AG08395 (cell line): Measurements from ENCODE around the gene CHAT.
"Not testable (repeated sequence)": the region's sequence is repeated elsewhere in the genome, so short reads cannot be mapped to it uniquely, and the experiment has no call there.

Experiments
- DNase-seq: peaks from one replicate; pipeline ENCODE4 v3.0.0; 2012; ENCODE audit warnings: mixed read lengths, low spot score

The CHAT gene

DNA sequence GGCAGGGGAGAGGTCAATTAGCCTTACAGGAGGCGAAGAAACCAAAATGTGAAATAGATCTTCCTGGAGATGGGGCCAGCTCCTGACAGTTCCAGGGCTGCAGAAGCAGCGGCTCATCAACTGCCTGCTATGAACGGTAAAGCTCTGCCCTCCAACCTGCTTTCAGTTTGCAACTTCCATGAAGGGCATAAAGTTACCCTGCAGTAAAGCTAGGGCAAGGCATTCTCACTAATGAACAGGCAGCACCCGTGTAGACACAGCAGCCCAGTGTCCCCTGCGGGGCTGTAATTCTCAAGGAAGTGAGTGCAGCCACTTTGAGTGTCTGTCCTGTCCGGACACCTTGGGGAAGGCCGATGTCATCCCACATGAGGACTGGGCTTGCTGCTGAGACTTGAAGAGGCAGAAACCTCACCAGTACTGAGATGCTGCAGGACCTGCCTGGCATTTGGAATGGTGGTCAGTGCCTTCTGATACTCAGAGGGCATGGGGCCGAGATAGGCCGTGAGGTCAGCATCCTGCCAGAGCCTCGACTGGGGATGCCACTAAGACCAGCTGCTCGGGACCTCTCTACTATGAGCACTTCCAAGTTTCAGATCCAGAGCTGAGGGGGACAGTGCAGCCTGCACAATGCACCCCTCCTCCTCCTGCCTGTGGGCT, 39.6 kb downstream of the CHAT start:
- no peak for DNase-seq

DNA sequence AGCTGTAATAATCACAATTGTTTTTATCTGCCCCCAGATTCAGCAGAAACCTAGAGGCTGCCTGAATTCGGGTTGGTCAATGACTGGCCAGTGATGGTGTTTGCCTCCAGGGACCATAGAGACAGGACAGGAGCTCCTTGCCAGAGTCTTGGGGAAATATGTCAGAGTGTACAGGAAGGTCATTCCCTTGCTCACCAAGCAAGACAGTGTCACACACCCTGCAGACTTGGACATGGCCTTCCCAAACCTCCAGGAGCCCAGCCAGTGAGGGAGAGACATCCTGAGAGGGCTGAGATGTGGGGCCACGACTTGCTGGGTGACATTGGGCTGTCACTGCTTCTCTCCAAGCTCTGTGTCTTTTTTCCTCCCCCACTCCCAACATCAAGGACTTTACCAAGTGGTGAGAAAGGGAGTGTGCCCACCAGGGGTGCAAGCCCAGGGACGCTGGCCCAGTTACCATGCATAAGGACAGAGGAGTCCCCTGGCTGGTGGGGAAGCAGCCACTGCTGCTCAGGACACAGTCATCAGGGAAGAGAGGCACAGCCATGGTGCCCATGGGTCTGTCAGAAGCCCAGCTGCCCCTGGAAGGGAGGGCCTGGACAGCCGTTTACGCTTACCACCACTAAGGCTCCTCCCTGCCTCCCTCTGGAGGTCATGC, 40.3 kb downstream of the CHAT start:
- DNase-seq, result no peak

- no peak for DNase-seq
Observed at GRCh38 chr10:49655099-49655498, 41.3 kb downstream of the CHAT start.

- no peak for DNase-seq
Observed at GRCh38 chr10:49656845-49657493, 43.1 kb downstream of the CHAT start.

- no peak for DNase-seq
Observed at GRCh38 chr10:49657606-49658005, 43.8 kb downstream of the CHAT start.

DNA sequence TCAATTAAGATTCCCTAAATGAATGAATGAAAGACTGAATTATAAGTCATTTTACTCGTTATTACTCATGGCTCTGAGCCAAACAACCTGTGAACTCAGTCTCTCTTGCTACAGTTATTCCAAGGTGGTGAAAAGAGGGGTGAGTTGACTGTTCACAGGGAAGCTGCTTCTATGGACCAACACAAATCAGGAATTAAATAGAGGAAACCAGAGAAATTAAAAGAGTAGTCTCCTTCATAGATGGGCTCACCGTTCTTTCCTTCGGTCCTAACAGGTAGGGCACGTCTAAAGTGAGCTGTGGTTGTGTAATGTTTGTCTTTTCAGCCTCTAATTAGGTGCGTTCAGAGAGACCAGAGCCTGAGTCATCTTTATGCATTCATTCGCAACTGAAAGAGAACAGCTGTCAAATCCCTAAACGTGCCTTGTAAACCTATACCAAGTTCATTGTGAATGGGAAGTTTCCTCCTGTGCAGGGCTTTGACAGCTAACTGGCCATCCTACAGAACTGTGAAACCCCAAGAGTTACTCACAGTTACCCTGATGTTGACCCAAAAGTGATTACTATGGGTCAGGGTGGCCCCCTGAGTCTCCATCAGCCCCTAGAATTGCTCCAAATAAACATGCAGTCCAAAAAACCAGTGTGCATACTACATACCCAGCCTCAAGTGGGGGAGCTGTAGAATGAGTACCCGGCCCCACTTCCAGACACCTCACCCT, 47.5 kb downstream of the CHAT start:
- no peak for DNase-seq

GRCh38 chr10:49662169-49662830, 48.5 kb downstream of the CHAT start:
- no peak for DNase-seq

GRCh38 chr10:49663596-49663995, 49.8 kb downstream of the CHAT start:
- no peak for DNase-seq

DNA sequence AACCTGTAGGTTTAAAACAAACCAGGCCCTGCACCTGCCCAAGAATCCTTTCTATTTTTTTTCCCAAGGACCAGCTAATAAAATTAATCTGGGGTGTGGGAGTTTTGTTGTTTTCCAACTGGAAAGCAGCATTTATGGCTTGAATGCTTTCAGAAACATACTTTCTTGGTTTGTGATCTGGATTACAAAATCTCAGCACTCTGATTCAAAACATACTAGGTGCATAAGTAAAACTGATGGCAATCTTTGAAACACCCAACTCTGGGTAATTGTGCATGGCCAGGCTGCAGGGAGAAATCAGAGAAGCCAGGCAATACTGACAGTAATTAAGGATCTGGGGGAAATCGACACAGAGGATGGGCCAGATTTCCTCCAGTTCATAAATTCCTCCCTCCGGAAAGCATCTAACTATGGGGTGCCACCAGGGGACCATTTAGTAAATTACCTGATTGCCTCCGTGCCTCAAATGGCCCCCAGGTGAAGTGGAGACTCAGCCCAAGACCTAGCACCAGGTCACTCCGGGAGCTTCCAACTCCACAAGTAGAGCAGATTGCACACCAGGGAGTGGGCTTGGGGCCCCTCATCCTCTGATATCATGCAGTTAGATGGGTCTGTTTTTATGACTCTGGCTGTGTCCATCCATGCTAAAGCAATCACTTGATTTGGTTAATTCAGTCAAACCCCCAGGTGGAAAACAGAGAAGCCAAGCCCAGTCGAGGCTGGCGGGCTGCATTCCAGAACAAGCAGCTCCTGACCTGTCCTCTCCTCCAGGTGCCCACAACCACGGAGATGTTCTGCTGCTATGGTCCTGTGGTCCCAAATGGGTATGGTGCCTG, 50.4 kb downstream of the CHAT start:
- no peak for DNase-seq

- DNase-seq, result no peak
Observed at GRCh38 chr10:49664842-49665355, 51.1 kb downstream of the CHAT start.

GRCh38 chr10:49666054-49666615, 52.3 kb downstream of the CHAT start:
- DNase-seq, result no peak

DNA sequence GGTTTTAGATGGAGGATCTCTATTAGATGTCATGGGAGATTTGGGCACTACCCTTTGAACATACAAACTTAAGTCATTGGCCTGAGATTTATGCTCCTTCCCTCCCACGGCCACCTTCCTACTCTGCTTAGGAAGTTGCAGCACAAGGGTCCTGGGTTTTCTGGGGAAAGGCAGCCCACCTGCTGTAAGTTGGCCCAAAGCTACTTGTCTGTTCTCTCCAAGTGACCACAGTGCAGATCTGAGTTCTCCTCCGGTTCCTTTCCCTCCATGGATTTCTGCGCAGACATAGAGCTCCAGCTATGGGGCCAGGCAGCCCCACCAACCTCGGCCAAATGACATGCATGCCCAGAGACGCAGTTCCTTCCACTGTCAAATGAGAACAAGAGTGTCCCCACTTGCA, 52.8 kb downstream of the CHAT start:
- no peak for DNase-seq

DNA sequence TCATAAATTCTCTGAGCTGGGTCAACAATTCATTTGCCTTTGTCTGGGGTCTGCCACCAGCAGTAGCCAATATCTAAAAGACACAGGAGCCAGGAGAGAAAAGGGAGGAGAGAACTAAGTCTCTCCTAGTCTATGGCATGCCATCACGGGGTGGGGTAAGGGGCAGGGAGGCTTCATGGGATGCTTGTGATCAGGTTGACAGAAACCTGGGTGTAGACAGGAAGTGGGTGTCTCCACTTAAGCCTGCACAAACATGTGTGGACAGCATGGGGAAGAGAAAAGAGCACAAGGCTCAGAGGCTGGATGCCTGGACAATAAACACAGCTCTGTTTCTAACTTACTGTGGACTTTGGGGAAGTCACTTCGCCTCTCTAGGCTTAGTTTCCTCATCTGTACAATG, 54.2 kb downstream of the CHAT start:
- no peak for DNase-seq

DNA sequence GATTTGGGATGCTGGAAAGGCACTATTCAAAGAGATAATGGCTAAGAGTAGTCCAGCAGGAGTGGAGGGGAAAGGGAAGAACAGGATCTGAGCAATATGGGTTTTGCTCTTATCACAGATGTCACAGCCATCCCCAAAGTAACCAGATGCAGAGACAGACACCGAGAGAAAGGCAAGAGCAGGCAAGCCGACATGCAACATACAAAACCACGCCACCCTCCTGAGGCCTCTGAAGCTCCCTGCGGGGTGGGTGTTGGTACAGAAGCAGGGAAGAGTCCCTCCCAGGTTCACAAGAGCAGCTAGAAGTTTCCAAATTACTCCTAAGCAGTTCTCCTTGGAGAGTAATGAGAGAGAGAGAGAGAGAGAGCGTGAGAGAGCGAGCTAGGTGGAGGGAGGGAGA, 54.8 kb downstream of the CHAT start:
- DNase-seq, result no peak

DNA sequence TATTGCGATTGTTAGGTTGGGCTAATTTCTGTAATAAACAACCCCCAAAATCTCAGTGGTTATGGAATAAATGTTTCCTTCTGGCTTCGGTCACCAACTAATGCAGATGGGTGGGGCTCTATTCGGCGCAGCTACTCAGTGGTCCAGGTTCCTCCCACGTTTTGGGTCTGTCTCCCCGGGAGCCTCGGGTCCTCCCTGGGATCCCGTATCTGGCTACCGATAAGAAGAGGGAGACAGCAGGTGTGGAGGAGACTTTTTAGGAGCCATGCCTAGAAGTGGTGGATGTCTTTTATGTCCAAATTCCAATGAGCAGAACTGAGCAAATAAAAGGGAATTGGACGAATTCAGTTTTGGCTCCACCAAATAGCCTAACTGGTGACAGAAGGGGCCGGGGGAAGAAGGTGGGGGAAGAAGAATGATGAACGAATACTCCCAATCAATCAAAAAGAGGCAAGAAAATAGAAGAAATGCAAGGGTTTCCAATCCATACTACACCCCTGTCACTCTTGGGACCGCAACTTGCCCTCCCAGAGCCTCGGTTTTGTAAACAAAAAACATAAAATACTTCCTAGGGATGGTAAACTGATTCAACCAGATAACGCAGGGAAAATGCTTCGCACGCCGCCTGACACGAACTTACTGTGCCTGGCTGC, 65.1 kb downstream of the CHAT start:
- DNase-seq, result no peak

DNA sequence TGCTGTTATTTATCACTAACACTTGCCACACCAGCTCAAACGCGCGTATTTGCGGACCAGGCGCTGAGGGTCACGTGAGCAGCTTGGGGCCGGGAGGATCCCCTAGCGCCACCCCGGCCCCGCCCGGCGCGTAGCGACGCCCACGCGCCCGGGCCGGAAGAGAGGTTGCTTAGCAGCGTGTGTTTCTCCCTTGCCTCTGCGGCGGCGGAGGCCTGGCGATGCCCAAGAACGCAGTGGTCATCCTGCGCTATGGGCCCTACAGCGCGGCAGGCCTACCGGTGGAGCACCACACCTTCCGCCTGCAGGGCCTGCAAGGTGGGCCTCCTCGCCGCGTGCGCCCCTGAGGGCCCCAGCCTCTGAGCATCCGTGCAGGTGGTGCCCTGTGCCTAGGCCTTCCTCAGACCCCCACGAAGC, 65.7 kb downstream of the CHAT start, which contains the start of gene C10orf53:
C10orf53 (plus strand) TSS at position 172 of the 414 bp plus-strand sequence; CDS start at position 219, 47 bp downstream.
- peak; percentile 40 for DNase-seq

GRCh38 chr10:49682449-49682848, 68.6 kb downstream of the CHAT start:
- not testable (repeated sequence) for DNase-seq

- no peak for DNase-seq
Observed at GRCh38 chr10:49682879-49683278, 69.0 kb downstream of the CHAT start.

- no peak for DNase-seq
Observed at GRCh38 chr10:49686651-49687050, 72.8 kb downstream of the CHAT start.

GRCh38 chr10:49688261-49688846, 74.5 kb downstream of the CHAT start:
- DNase-seq, result no peak
